GM10248 (cell line): ENCODE results near the gene HYAL1.
A peak's percentile ranks its signal among the peaks of the same experiment; 100 is the strongest.

Experiments
- CTCF ChIA-PET: fragments of 300-600 bp; sonication (Branson Sonifier 250); formaldehyde crosslinking; extraction: SDS; loops from one replicate; lab custom pipeline; 2021; ENCODE audit warnings: antibody characterized with exemption; lab: Yijun Ruan, JAX
- POLR2A ChIA-PET: fragments of 350-650 bp; sonication (Branson Sonifier 250); formaldehyde crosslinking; extraction: SDS; loops from one replicate; lab custom pipeline; 2020; ENCODE audit warnings: antibody characterized with exemption; lab: Yijun Ruan, JAX
- DNase-seq: peaks from one replicate; pipeline ENCODE4 v3.0.0; 2012; ENCODE audit errors: extremely low spot score
- CTCF ChIP-seq: IDR thresholded peaks from 2 replicates; pipeline ENCODE4 v1.5.1; 2012; ENCODE audit warnings: mild to moderate bottlenecking, low read depth; ENCODE audit errors: extremely low read depth, missing control alignments, control extremely low read depth

HYAL1 gene

GRCh38 chr3:50341537-50341936 lies 38.2 kb upstream of the HYAL1 start:
- DNase-seq: no peak
- no peak for TF ChIP-seq CTCF
- ChIA-PET POLR2A (no interaction called here), CTCF (interaction anchor here (1.5 to 6.6 kb wide), 2 partner anchors 8 to 201 kb away, joined by 8 to 55 read pairs; partner anchors contain the start of genes CYB561D2 and NPRL2)

GRCh38 chr3:50340448-50341329 lies 37.3 kb upstream of the HYAL1 start, which contains the start of gene RASSF1:
RASSF1 (minus strand) TSS chr3:50340836; CDS start chr3:50340805, 31 bp downstream.
- CTCF ChIA-PET: interaction anchor here (1.0 to 6.6 kb wide), 4 partner anchors 8 to 202 kb away, joined by 3 to 55 read pairs (median 6); partner anchors contain the start of genes CYB561D2 and NPRL2
- peak; percentile 70 for DNase-seq
- POLR2A ChIA-PET: interaction anchor here (1.1 kb wide), 1 partner anchor 10 kb away, joined by 7 read pairs; the partner anchor contains the start of genes CYB561D2 and NPRL2
- no peak for TF ChIP-seq CTCF

- DNase-seq: no peak
- ChIA-PET CTCF (interaction anchor here (1.0 to 6.6 kb wide), 4 partner anchors 9 to 203 kb away, joined by 3 to 55 read pairs (median 6); partner anchors contain the start of genes CYB561D2 and NPRL2), POLR2A (interaction anchor here (1.1 kb wide), 1 partner anchor 11 kb away, joined by 7 read pairs; the partner anchor contains the start of genes CYB561D2 and NPRL2)
- no peak for TF ChIP-seq CTCF
Measured at GRCh38 chr3:50340147-50340447, 36.7 kb upstream of the HYAL1 start.

GRCh38 chr3:50339485-50340146 lies 36.2 kb upstream of the HYAL1 start:
- CTCF ChIA-PET: interaction anchor here (1.1 to 6.6 kb wide), 3 partner anchors 9 to 16 kb away, joined by 3 to 55 read pairs (median 41); partner anchors contain the start of genes CYB561D2, HYAL2 and NPRL2

GRCh38 chr3:50338965-50339364 lies 35.6 kb upstream of the HYAL1 start:
- TF ChIP-seq CTCF: no peak
- CTCF ChIA-PET: interaction anchor here (2.3 to 6.6 kb wide), 3 partner anchors 10 to 15 kb away, joined by 7 to 55 read pairs (median 41); partner anchors contain the start of genes CYB561D2, HYAL2 and NPRL2
- DNase-seq: no peak
- POLR2A ChIA-PET: no interaction called here

More at GRCh38 chr3:50339485-50340146, 36.2 kb upstream of the HYAL1 start:
- no peak for DNase-seq
- POLR2A ChIA-PET: no interaction called here
- TF ChIP-seq CTCF: no peak

- ChIA-PET POLR2A (interaction anchor here (0.6 to 2.8 kb wide), 8 partner anchors 9 to 212 kb away, joined by 3 to 30 read pairs (median 4); partner anchors contain the start of genes CYB561D2, HYAL3, NAA80 and NPRL2), CTCF (interaction anchor here (0.9 to 6.6 kb wide), 13 partner anchors 10 to 1098 kb away, joined by 3 to 55 read pairs (median 5); partner anchors contain the start of genes CYB561D2, HYAL2, HYAL3 and NAA80)
- no peak for TF ChIP-seq CTCF
- peak; percentile 99 for DNase-seq
Measured at GRCh38 chr3:50337175-50337861, 33.9 kb upstream of the HYAL1 start.
